Kidney glomerular epithelial cell (primary cell): Measurements from ENCODE around the gene RNFT2.
"Not testable (repeated sequence)": the region's sequence is repeated elsewhere in the genome, so short reads cannot be mapped to it uniquely, and the experiment has no call there.

Source experiments
- DNase-seq: peaks from one replicate; lab custom pipeline; 2025; lab: John Stamatoyannopoulos, UW

The RNFT2 gene

GRCh38 chr12:116797885-116798284 lies 59.8 kb downstream of the RNFT2 start:
- no peak for DNase-seq

GRCh38 chr12:116798719-116799118 lies 60.6 kb downstream of the RNFT2 start:
- no peak for DNase-seq

- no peak for DNase-seq
Observed at GRCh38 chr12:116799955-116800354, 61.8 kb downstream of the RNFT2 start.

GRCh38 chr12:116800918-116801317 lies 62.8 kb downstream of the RNFT2 start:
- DNase-seq, result no peak

- no peak for DNase-seq
Observed at GRCh38 chr12:116802018-116802417, 63.9 kb downstream of the RNFT2 start.

GRCh38 chr12:116803013-116803736 lies 65.1 kb downstream of the RNFT2 start:
- DNase-seq, result no peak

- DNase-seq, result no peak
Observed at GRCh38 chr12:116804051-116804450, 65.9 kb downstream of the RNFT2 start.

- DNase-seq, result no peak
Observed at GRCh38 chr12:116806845-116807440, 68.8 kb downstream of the RNFT2 start.

- DNase-seq, result no peak
Observed at GRCh38 chr12:116807546-116807945, 69.4 kb downstream of the RNFT2 start.

GRCh38 chr12:116808113-116809105 lies 70.3 kb downstream of the RNFT2 start:
- DNase-seq, result no peak

- no peak for DNase-seq
Observed at GRCh38 chr12:116812238-116812637, 74.1 kb downstream of the RNFT2 start.

GRCh38 chr12:116813271-116814041 lies 75.3 kb downstream of the RNFT2 start:
- DNase-seq, result no peak

- not testable (repeated sequence) for DNase-seq
Observed at GRCh38 chr12:116814766-116815165, 76.7 kb downstream of the RNFT2 start.

- no peak for DNase-seq
Observed at GRCh38 chr12:116818341-116818856, 80.3 kb downstream of the RNFT2 start.

GRCh38 chr12:116818948-116819832 lies 81.1 kb downstream of the RNFT2 start:
- DNase-seq, result peak; percentile 81

GRCh38 chr12:116820064-116820656 lies 82.0 kb downstream of the RNFT2 start:
- no peak for DNase-seq

GRCh38 chr12:116821291-116821690 lies 83.2 kb downstream of the RNFT2 start:
- no peak for DNase-seq

- no peak for DNase-seq
Observed at GRCh38 chr12:116827432-116827831, 89.3 kb downstream of the RNFT2 start.

- no peak for DNase-seq
Observed at GRCh38 chr12:116832353-116832752, 94.2 kb downstream of the RNFT2 start.

GRCh38 chr12:116833474-116833873 lies 95.4 kb downstream of the RNFT2 start:
- no peak for DNase-seq
